Right lung (tissue), 10 donors: ENCODE data around the gene ATP5F1B. TPM values are rescaled to one million over a fixed set of nuclear protein-coding genes. Genes with fewer than 3 reads are reported as not detected.

Source experiments
- DNase-seq, 2 donors: peaks; one replicate each; pipeline ENCODE4 v3.0.0-alpha.2; 2013
- long read RNA-seq, 8 donors: transcript quantifications; one replicate each; lab custom pipeline, GENCODE V29; 2026
- polyA plus RNA-seq, 5 donors: library from polyadenylated mRNA; unstranded; fragments of 120-200 nt; gene quantifications; one replicate each; pipeline versions ENCODE4 v1.2.1 to v1.2.3, GENCODE V29; 2013; ENCODE audit warnings: inconsistent platforms in 1 of 5, low replicate concordance in 1 of 5; ENCODE audit not compliant: insufficient read length in 5 of 5, insufficient read depth in 1 of 5

ATP5F1B gene
- 100 to 1,000 TPM; 559 to 605 (median 592) TPM for polyA plus RNA-seq
- long read RNA-seq, donor 1, transcript ATP5F1B-201 (10 exons, 1,839 nt), result major isoform, 189 of 607 reads
- long read RNA-seq, donor 1, transcript ATP5F1B-206 (3 exons, 863 nt), result minor isoform, 5 of 607 reads
- long read RNA-seq, donor 1, transcript ATP5F1B-208 (2 exons, 457 nt), result minor isoform, 47 of 607 reads
- long read RNA-seq, donor 1, partial matches to known transcripts, result 361 of 607 reads
- long read RNA-seq, donor 1, other reads (novel, unspliced or antisense), result 5 of 607 reads
- long read RNA-seq, donor 2, transcript ATP5F1B-208 (2 exons, 457 nt), result minor isoform, 18 of 335 reads
- long read RNA-seq, donor 2, transcript ATP5F1B-201 (10 exons, 1,839 nt), result major isoform, 99 of 335 reads
- long read RNA-seq, donor 2, partial matches to known transcripts, result 217 of 335 reads
- long read RNA-seq, donor 2, other reads (novel, unspliced or antisense), result 0 of 335 reads
- long read RNA-seq, donor 3, transcript ATP5F1B-208 (2 exons, 457 nt), result minor isoform, 27 of 471 reads
- long read RNA-seq, donor 3, transcript ATP5F1B-201 (10 exons, 1,839 nt), result major isoform, 129 of 471 reads
- long read RNA-seq, donor 3, transcript ATP5F1B-206 (3 exons, 863 nt), result minor isoform, 9 of 471 reads
- long read RNA-seq, donor 3, partial matches to known transcripts, result 306 of 471 reads
- long read RNA-seq, donor 3, other reads (novel, unspliced or antisense), result 0 of 471 reads
- long read RNA-seq, donor 4, transcript ATP5F1B-208 (2 exons, 457 nt), result minor isoform, 30 of 304 reads
- long read RNA-seq, donor 4, transcript ATP5F1B-201 (10 exons, 1,839 nt), result major isoform, 91 of 304 reads
- long read RNA-seq, donor 4, partial matches to known transcripts, result 181 of 304 reads
- long read RNA-seq, donor 4, other reads (novel, unspliced or antisense), result 0 of 304 reads
- long read RNA-seq, donor 5, transcript ATP5F1B-208 (2 exons, 457 nt), result minor isoform, 30 of 699 reads
- long read RNA-seq, donor 5, transcript ATP5F1B-201 (10 exons, 1,839 nt), result major isoform, 178 of 699 reads
- long read RNA-seq, donor 5, partial matches to known transcripts, result 488 of 699 reads
- long read RNA-seq, donor 5, other reads (novel, unspliced or antisense), result 0 of 699 reads
- long read RNA-seq, donor 6, transcript ATP5F1B-208 (2 exons, 457 nt), result minor isoform, 38 of 699 reads
- long read RNA-seq, donor 6, transcript ATP5F1B-201 (10 exons, 1,839 nt), result major isoform, 197 of 699 reads
- long read RNA-seq, donor 6, partial matches to known transcripts, result 461 of 699 reads
- long read RNA-seq, donor 6, other reads (novel, unspliced or antisense), result 0 of 699 reads
- long read RNA-seq, donor 7, transcript ATP5F1B-201 (10 exons, 1,839 nt), result major isoform, 81 of 506 reads
- long read RNA-seq, donor 7, transcript ATP5F1B-208 (2 exons, 457 nt), result minor isoform, 18 of 506 reads
- long read RNA-seq, donor 7, partial matches to known transcripts, result 394 of 506 reads
- long read RNA-seq, donor 7, other reads (novel, unspliced or antisense), result 11 of 506 reads
- long read RNA-seq, donor 8, transcript ATP5F1B-201 (10 exons, 1,839 nt), result major isoform, 72 of 185 reads
- long read RNA-seq, donor 8, transcript ATP5F1B-208 (2 exons, 457 nt), result minor isoform, 12 of 185 reads
- long read RNA-seq, donor 8, partial matches to known transcripts, result 97 of 185 reads
- long read RNA-seq, donor 8, other reads (novel, unspliced or antisense), result 0 of 185 reads

DNA sequence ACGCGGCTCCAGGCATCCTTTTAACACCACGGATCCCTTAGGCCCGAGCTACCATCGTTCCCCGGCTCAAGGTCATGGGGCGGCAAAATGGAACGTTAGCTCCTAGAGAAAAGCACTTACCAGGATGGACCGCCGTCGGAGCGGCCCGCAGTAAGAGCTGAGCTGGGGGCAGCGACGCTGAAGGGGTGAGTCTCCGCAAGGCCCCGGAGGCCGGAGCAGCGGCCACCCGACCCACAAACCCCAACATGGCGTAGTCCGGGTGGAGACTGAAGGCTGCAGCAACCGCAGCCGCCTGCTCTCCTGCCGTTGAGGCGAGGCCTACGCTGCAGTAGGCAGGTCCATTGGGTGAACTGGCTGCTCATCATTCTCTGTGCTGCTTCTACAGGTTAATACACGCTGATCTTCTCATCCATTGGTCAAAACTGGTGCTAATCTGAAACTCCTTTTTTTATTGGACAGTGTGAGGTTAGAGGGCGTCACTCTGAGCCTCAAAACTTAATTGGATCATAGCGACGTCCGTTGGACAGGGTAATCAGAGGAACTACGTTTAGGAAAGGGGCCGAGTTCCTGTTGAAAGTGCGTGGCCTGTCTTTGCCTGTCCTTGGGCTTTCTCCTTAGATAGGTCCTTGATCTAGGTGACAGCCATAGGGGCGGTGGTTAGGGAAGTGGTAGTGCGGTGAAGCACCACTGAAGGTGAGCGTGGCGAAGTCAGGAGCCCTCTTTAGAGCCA lies at the start of gene ATP5F1B:
Gene ATP5F1B (minus strand): TSS at position 268 of the 730 bp plus-strand sequence. CDS start 21 bp downstream, at position 247.
- peak; percentile 98 for DNase-seq

DNA sequence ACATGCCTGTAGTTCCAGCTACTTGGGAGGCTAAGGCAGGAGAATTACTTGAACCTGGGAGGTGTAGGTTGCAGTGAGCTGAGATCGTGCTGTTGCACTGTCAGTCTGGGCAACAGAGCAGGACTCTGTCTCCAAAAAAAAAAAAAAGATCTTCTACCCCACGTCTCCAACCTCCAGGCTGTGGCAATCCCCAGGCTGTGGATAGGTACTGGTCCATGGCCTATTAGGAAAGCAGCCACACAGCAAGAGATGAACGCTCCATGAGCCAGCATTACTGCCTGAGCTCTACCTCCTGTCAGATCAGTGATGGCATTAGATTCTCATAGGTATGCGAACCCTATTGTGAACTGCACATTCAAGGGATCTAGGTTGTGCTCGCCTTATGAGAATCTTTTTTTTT lies 48.4 kb upstream of the ATP5F1B start:
- DNase-seq, result no peak

DNA sequence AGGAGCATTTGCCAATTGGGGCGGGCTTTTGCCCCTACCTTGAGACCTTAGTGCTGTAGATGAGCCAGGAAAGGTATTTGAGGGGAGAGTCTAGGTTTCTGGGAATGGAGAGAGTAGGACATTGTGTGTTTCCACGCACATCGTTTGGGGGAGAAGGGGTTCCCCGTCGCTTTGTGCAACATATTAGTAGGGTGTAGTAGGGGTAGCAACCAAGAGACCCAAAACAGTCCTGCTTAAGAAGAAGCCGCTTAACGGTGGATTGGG lies 43.0 kb upstream of the ATP5F1B start:
- DNase-seq, result no peak

DNA sequence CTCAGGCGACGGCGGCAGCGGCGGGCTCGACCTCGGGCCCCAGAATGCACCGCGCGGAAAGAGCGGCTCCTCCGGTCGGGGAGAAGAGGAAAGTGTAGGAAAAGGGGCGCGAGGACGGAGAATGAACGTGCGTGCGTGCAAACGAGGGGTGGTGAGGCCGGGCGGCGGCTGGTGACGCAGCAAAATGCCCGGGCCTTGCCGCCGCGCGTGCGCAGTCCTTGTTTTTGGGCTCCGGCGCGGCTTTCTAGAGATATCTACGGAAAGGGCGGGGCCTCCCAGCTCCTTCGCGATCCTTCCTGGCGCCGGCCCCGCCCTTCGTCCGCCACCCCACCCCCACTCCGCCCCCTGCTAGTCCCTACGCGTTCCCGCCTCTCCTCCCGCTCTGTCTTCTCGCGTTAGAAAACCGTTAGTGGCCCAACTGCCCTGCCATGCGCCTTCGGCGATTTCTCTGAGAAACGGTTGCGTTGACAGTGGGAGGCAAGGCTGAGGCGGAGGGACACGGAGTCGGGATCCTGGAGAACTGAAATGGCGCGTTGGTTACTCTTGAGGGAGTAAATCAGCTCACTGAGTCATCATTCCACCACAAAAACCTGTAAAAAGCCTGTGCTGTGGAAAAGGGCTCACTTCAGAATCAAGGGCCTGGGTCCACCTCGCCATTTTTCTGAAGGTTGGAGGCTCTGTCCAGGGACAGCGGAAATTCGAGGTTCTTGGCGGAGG lies 42.5 kb upstream of the ATP5F1B start, which contains the start of gene PTGES3:
Gene PTGES3 (minus strand): TSS at position 156 of the 717 bp plus-strand sequence. CDS start 285 bp downstream, outside the sequence.
- DNase-seq, result peak; percentile 98

DNA sequence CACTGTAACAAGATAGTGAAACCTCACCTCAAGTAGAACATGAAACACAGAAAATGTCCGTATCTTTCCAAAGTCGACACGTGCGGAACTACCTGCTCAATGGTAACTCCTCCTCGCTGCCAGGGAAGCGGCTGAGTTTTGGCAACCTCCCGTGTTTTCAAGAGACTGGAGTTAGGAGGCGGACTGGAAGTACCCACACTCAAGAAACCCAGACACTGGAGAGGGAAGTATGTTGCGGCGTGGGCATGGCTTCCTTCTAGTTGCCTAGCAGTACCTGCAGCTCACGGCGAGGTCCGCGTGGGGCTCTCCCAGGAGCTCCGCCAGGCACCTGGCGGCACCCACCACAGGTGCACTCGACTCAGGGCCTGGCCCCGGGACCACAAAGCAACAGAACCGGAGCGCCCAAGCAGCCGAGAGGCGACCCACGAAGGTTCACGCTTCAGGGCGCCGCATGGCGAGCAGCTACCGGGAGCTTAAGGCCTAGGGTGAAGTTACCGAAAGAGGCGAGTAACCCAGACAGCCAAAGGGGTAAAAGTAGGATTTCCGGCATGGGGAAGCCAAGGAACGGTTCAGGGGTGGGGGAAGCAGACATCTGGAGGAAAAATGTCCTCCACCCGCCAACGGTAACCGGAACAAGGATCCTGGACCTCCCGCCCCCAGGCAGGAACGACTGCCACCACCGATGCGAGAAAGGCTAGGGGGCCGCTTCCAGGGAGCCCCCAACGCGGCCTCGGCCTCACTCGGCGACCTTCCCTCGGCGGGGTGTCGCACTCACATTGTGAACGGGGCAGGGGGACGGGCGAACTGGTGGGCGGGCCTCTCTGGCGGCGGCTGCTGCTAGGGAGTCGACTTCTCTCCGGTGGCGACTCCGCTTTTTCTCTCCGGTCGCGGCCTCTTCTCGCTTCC lies 41.7 kb upstream of the ATP5F1B start:
- peak; percentile 54 to 57 for DNase-seq

DNA sequence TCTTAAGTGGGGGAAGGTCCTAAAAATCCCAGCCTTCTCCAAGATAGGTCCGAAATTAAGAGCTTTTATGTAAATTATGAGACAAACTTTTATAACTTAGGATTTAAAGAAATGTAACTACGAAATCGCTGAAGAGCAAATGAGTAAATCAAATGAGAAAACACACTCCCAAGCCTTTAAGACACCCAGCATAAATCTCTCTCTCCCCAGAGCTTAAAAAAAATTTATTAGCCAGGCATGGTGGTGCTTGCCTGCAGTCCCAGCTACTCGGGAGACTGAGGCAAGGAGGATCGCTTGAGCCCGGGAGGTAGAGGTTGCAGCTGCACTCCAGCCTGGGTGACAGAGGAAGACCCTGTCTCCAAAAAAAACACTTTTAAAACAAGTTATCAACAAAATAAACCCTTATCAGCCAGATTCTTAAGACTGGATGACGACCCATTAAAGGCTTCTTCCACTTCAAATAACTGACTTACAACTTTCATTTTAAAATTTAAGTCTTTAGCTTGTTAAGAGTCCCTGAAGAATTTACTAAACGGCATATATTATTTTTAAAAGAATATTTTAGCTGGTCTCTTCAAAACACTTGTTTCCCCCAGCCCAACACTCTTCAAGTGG lies 39.1 kb upstream of the ATP5F1B start:
- DNase-seq, result no peak

DNA sequence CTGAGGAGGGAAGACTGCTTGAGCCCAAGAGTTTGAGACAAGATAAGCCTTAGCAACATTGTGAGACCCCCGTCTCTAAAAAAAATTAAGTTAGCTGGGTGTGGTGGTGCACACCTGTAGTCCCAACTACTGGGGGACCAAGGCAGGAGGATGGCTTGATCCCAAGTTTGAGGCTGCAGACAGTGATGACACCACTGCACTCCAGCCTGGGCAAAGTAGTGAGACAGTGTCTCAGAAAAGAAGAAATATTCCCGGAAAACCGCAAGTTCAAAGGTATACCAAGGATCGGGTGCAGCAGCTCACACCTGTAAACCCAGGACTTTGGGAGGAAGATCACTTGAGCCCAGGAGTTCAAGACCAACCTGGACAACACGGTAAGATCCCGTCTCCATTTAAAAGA lies 36.5 kb upstream of the ATP5F1B start:
- no peak for DNase-seq

DNA sequence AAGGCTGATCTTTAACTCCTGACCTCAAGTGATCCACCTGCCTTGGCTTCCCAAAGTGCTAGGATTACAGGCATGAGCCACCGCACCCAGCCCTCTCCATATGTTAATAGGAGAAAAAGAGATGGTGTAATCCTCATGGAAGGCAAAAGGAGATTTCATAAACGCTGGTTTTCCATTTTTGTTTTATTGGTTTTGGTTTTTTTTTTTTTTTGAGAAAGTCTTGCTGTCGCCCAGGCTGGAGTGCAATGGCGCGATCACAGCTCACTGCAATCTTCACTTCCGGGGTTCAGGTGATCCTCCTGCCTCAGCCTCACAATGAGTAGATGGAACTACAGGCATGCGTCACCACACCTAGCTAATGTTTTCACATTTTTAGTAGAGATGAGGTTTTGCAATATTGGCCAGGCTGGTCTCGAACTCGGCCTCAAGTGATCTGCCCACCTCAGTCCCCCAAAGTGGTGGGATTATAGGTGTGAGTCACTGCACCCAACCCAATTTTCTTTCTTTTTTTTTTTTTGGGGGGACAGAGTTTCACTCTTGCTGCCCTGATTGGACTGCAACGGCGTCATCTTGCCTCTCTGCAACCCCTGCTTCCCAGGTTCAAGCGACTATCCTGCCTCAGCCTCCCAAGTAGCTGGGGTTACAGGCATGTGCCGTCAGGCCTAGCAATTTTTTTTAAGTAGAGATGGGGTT lies 34.2 kb upstream of the ATP5F1B start:
- DNase-seq, result no peak

DNA sequence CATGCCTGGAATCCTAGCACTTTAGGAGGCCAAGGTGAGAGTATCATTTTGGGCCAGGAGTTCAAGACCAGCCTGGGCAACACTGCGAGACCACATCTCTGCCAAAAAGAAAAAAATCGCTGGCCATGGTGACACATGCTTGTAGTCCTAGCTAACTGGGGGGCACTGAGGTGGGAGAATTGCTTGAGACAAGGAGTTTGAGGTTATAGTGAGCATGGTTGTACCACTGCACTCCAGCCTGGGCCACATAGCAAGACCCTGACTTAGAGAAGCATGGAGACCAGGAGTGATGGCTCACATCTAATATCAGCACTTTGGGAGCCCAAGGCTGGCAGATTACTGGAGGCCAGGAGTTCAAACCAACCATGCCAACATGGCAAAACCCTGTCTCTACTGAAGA lies 33.1 kb upstream of the ATP5F1B start:
- DNase-seq, result no peak

DNA sequence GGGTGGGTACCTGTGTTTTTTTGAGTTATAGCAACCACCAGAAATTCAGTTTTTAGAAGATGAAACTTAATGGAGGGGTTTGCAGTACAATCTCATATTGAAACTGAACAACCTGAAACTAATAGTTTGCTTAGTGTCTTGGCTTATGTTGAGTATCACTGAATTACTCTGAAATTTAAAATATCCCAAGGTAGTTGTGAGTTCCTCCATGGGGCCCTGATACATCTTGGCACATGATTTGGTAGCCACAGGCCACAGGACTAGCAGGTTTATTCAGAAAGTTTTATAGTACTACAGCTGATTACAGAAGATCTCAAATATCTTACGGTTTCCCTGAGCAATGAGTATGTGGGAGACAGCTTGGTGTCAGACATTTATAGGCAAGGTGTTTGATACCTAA lies 31.9 kb upstream of the ATP5F1B start:
- no peak for DNase-seq

DNA sequence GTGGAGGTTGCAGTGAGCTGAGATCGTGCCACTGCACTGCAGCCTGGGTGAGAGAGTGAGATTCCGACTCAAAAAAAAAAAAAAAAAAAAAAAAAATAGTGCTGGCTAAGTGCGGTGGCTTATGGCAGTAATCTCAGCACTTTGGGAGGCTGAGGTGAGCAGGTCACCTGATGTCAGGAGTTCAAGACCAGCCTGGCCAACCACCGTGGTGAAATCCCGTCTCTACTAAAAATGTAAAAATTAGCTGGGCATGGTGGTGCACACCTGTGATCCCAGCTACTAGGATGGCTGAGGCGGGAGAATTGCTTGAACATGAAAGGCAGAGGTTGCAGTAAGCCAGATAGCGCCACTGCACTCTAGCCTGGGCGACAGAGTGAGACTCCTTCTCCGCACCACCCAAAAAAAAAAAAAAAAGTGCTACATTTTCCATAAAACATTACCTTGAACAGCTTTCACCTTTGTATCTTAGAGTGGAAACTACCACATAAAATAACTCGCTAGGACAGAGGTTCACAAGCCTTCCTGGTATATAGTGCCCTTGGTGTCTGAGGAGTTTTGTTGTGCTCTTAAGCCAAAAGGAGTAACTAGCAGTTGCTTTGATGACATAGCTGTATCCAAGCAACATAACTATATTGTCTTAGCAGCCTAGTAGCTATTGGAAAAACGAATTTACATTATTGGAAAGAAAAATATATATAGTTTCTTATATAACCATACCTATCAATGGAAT lies 31.2 kb upstream of the ATP5F1B start:
- DNase-seq, result no peak

DNA sequence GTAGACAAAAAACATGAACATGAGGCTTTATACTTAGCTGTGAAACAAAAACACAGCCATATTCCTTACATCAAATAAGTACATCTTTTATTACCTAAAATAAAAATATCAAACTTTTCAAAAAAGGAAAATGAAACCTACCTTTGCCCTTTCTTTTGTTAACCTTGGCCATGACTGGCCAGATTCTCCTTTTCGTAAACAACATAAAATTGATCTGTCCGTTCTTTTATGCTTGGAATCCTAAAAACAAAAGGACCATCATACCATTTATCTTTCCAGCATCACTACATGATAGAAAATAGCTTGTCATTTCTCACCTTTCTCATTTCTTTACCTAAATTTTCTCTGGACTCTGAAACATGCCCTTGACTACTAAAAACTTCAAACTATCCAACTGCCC lies 25.8 kb upstream of the ATP5F1B start:
- DNase-seq, result no peak

DNA sequence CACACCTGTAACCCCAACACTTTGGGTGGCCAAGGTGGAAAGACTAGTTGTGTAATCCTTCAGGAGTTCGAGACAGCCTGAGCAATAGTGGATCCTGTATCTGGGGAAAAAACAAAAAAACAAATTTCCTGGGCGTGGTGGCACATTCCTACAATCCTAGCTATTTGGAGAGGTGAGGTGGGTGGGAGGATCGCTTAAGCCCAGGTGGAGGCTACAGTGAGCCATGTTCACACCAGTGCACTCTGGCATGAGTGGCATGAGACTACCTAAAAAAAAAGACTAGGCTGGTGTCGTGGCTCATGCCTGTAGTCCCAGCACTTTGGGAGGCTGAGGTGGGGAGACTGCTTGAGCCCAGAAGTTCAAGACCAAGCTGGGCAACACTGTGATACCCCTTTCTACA lies 25.1 kb upstream of the ATP5F1B start:
- DNase-seq, result no peak

DNA sequence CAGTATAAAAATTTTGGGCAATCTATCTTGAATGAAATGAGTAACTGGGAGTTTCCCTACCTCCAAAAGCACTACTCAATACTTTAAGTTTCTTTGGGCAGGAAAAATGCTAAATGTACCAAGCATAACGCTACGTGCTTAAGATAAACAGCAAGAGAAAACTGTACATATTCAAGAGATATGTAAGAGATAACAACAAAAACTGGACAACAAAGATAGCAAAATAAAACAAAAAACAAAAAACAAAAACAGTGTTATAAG lies 22.3 kb upstream of the ATP5F1B start:
- DNase-seq, result no peak

DNA sequence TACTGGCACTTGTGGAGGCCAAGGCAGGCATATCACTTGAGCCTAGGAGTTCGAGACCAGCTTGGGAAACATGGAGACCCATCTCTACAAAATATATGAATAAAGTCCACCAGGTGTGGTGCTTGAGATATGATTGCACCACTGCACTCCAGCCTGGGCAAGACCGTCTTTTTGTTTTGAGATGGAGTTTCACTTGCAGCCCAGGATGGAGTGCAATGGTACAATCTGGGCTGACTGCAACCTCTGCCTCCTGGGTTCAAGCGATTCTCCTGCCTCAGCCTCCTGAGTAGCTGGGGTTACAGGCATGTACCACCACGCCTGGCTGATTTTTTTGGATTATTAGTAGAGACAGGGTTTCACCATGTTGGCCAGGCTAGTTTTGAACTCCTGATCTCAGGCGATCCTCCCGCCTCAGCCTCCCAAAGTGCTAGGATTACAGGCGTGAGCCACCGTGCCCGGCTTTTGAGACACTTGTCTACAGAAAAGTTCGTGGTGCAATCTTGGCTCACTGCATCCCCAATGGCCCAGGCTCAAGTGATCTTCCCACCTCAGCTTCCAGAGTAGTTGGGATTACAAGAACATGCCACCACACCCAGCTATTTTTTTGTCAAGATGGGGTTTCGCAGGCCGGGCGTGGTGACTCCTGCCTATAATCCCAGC lies 16.3 kb upstream of the ATP5F1B start:
- DNase-seq, result no peak

DNA sequence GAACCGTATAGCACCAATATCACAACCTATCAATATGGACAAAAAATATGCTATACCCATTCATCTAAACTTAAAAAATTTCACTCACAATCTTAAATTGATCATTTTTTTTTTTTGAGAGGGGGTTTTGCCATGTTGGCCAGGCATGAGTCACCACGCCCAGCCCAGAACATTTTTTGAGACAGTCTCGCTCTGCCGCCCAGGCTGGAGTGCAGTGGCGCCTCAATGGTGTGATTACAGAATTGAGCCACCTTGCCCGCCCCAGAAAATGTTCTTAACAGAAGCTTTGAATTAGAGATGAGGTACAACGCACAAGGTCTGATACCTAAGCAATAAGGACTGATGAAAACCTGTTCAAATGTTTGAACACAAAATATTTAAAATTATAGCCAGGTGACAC lies 15.8 kb upstream of the ATP5F1B start:
- no peak for DNase-seq

DNA sequence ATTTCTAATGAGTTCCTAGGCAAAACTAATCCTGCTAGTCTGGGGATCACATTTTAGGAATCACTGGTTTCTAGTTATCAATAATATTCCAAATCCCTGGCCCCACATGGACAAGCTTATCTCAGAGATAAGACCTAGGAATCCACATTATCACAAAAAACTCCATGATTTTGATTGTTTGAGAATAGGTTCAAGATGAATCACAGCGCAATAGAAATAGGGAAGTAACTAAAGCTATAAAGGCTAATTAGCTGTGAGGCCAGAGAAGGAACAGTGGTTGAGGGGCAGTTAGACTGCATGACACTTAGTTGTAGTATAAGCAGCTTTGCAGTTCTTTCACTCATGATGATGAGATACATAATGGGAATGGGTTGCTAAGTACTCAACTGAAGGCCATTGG lies 13.1 kb upstream of the ATP5F1B start:
- no peak for DNase-seq
